HFFc6 (cell line): ENCODE results near the gene GADD45G. TPM values are rescaled to one million over a fixed set of nuclear protein-coding genes. Genes with fewer than 3 reads are reported as not detected.

ENCODE experiments used
- DNase-seq: peaks from one replicate; pipeline ENCODE4 v3.0.0-alpha.2; 2018
- H3K27ac Mint-ChIP-seq: 2 replicates; pipeline ENCODE4 v1.8.0; 2020; ENCODE audit warnings: mild to moderate bottlenecking, mixed read lengths
- H3K27me3 Mint-ChIP-seq: 2 replicates; pipeline ENCODE4 v1.8.0; 2021; ENCODE audit warnings: mild to moderate bottlenecking, moderate library complexity, mixed read lengths; ENCODE audit not compliant: insufficient read depth
- H3K36me3 Mint-ChIP-seq: 2 replicates; pipeline ENCODE4 v1.8.0; 2021; ENCODE audit warnings: low read depth, mixed read lengths
- H3K4me1 Mint-ChIP-seq: 2 replicates; pipeline ENCODE4 v1.8.0; 2020; ENCODE audit warnings: low read depth, mixed read lengths
- H3K4me3 Mint-ChIP-seq: 2 replicates; pipeline ENCODE4 v1.8.0; 2020; ENCODE audit warnings: mild to moderate bottlenecking, moderate library complexity, mixed read lengths
- H3K9me3 Mint-ChIP-seq: 2 replicates; pipeline ENCODE4 v1.8.0; 2020; ENCODE audit warnings: mild to moderate bottlenecking, mixed read lengths
- CTCF ChIP-seq: fragments of 200-600 bp; sonication (generic); IDR thresholded peaks from 2 replicates; pipeline ENCODE4 v1.5.0; 2021; ENCODE audit warnings: antibody characterized with exemption, mild to moderate bottlenecking
- total RNA-seq, 6 experiments: library from RNA; stranded (reverse); fragmentation: NEBNext Ultra II Directional; extraction: Animal tissue kit (Norgen Biotek cat#: 25700); gene quantifications; 2 replicates in 1 of 6; 3 replicates in 5 of 6; pipeline ENCODE4 v1.2.3, GENCODE V29; 2021

The GADD45G gene
- total RNA-seq, 6 experiments from 2014 or later, result 0.16 to 0.38 (median 0.24) TPM; not detected in 2

GRCh38 chr9:89598926-89599325 lies 5.9 kb upstream of the GADD45G start:
- H3K9me3 Mint-ChIP-seq, result no peaks in the 10 kb centered on the region
- H3K4me3 Mint-ChIP-seq, result no peak overlapping the region
- H3K4me1 Mint-ChIP-seq, result peaks cover 8% of the 10 kb centered on the region
- TF ChIP-seq CTCF, result no peak
- no peak overlapping the region for H3K27ac Mint-ChIP-seq
- peaks cover 14% of the 10 kb centered on the region for H3K27me3 Mint-ChIP-seq
- no peaks in the 10 kb centered on the region for H3K36me3 Mint-ChIP-seq
- no peak for DNase-seq

- H3K4me1 Mint-ChIP-seq, result peaks cover 8% of the 10 kb centered on the region
- H3K9me3 Mint-ChIP-seq, result no peaks in the 10 kb centered on the region
- DNase-seq, result no peak
- TF ChIP-seq CTCF, result no peak
- no peak overlapping the region for H3K27ac Mint-ChIP-seq
- no peaks in the 10 kb centered on the region for H3K36me3 Mint-ChIP-seq
- H3K4me3 Mint-ChIP-seq, result no peak overlapping the region
- peaks cover 15% of the 10 kb centered on the region for H3K27me3 Mint-ChIP-seq
Observed at GRCh38 chr9:89600831-89601230, 4.0 kb upstream of the GADD45G start.

- DNase-seq, result no peak
- no peak for TF ChIP-seq CTCF
- Mint-ChIP-seq H3K4me3 (no peak overlapping the region), H3K27me3 (peaks cover 15% of the 10 kb centered on the region), H3K9me3 (no peaks in the 10 kb centered on the region), H3K36me3 (no peaks in the 10 kb centered on the region), H3K27ac (no peak overlapping the region), H3K4me1 (peaks cover 11% of the 10 kb centered on the region)
Observed at GRCh38 chr9:89601306-89601705, 3.5 kb upstream of the GADD45G start.

- DNase-seq, result no peak
- H3K27me3 Mint-ChIP-seq, result peaks cover 15% of the 10 kb centered on the region
- H3K36me3 Mint-ChIP-seq, result no peaks in the 10 kb centered on the region
- H3K9me3 Mint-ChIP-seq, result no peaks in the 10 kb centered on the region
- no peak for TF ChIP-seq CTCF
- no peak overlapping the region for H3K4me3 Mint-ChIP-seq
- H3K4me1 Mint-ChIP-seq, result peaks cover 18% of the 10 kb centered on the region
- H3K27ac Mint-ChIP-seq, result no peak overlapping the region
Observed at GRCh38 chr9:89601856-89602562, 2.8 kb upstream of the GADD45G start.

- no peaks in the 10 kb centered on the region for H3K9me3 Mint-ChIP-seq
- peaks cover 12% of the 10 kb centered on the region for H3K27me3 Mint-ChIP-seq
- peak overlapping the region; percentile 68 for H3K4me3 Mint-ChIP-seq
- DNase-seq, result peak; percentile 43
- H3K4me1 Mint-ChIP-seq, result peaks cover 20% of the 10 kb centered on the region
- peak; percentile 82 for TF ChIP-seq CTCF
- no peaks in the 10 kb centered on the region for H3K36me3 Mint-ChIP-seq
- no peak overlapping the region for H3K27ac Mint-ChIP-seq
Observed at GRCh38 chr9:89602978-89603766, 1.6 kb upstream of the GADD45G start.
